Tongue (tissue), 2 donors: ENCODE measurements around the gene ABCA3. TPM values are rescaled to one million over a fixed set of nuclear protein-coding genes. Genes with fewer than 3 reads are reported as not detected.

Experiments
- DNase-seq: peaks from one replicate; pipeline ENCODE4 v3.0.0-alpha.2; 2015
- total RNA-seq: library from RNA; depleted of rRNA; stranded (reverse); fragments of >200 nt; gene quantifications from one replicate; pipeline ENCODE4 v1.2.3, GENCODE V29; 2014

ABCA3 gene
- total RNA-seq, 1 donor from 2014 or later = 8.7 TPM

DNA sequence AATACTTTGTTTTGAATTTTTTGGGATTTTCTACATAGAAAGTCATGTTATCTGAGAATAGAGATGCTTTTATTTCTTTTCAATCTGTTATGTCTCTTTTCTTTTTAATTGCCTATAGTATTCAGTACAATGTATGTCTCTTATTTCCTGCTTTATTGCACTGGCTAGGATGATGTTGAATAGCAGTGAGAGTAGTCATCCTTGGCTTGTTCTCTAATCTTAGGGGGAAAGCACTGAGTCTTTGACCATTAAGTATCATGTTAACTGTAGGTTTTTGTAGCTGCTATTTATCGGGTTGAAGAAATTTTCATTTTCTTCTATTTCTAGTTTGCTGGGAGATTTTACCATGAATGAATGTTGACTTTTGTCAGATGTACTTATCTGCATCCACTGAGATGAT lies 10.0 kb upstream of the ABCA3 start:
- DNase-seq = no peak

DNA sequence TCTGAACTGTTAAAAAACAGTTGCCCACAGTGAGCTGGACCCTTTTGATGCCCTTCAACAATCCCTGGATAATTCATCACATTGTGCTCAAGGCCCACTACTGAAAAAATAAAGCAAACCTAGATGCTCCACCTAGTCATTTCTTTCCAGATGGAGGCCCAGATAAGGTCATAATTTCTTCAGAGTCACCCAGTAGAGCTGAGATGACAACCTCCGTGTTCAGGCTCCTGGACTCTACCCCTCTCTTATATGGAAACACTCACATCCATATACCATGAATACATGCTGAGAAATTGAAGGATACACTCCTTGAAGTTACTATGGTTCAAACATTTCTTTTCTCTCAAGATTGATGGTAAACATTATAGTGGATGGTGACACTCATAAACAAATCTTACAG lies 2.7 kb upstream of the ABCA3 start:
- no peak for DNase-seq

DNA sequence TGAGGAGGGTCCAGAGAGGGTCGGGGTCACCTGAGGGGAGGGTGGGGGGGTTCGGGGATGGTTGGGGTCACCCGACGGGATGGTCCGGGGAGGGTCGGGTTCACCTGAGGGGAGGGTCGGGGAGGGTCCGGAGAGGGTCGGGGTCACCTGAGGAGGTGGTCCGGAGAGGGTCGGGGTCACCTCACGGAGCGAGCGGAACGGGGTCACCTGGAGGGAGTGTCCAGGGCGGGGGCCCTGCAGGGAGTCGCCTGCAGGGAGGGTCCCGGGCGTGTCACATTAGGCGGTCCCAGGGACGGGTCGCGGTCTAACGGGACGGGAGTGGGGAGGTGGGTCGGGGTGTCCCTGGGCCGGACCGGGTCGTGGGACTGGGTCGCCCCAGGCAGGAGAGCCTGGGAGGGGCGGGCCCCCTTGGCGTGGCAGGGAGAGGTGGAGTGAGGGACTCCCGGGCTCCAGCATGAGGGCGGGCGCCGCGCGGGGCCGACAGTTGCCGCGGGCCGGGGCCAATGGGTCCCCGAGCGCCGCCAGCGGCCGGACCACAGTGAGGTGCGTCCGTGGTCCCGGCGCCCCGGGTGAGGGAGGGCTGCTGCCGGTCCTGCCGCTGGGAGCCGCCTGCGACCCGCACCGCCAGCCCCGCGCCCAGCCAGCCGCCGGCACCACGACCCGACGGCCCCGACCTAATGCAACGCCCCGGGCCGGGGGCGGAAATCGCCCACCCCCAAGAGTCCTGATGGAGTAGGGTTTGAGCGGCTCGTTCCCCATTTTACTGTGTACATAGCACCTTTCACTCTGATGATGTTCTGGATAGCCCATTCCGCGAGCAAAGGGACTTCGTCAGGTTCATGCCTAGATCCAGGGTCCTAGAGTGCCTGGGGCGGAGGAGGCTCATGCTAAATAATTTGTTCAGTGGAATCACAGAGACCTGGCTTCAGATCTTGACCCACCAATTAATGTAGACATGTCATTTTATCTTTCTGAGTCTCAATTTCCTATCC lies 1.2 kb upstream of the ABCA3 start:
- DNase-seq = no peak

DNA sequence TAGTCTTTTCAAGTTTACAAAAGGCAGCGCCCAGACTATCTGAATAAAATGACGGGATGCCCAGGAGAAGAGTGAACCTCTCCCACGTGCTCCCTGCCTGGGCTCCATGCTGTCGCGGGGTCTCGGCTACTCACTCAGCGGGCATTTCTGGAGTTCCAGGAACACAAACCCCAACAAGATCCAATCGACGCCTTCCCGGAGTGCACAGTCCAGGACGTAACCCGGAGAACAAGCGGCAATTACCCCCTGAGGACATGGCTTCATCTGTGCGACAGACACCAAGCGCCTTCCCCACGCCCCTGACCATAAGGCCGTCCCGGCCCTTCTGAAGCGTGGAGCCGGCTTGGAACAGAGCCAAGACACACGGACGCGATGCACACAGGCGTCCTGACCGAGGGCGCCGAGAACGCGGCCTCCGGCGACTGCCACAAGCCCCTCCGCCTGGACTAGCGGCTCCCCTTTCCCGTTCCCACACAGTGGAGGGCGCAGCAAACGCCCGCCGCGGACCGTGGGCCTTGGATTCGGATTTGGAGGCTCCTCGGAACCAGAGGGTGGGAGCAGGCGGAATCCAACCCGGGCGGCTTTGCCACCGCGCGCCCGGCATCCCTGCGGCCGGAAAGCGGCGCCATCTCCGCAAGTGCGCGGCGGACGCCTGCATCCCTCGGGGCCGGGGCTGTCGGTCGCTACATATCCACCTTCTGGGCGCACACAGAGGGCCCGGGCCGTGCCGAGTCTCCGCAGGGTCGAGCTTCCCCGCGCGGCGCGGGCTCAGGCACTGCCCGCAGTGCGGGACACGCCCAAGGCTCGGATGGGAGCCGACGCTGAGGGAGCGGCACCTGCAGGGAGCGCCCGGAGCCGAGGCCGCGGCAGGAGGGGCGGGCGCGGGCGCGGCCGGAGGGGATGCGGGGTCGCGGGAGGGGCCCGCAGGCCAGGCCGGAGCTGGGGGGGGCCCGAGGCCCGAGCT lies 725 bp downstream of the ABCA3 start:
- peak; percentile 56 for DNase-seq

DNA sequence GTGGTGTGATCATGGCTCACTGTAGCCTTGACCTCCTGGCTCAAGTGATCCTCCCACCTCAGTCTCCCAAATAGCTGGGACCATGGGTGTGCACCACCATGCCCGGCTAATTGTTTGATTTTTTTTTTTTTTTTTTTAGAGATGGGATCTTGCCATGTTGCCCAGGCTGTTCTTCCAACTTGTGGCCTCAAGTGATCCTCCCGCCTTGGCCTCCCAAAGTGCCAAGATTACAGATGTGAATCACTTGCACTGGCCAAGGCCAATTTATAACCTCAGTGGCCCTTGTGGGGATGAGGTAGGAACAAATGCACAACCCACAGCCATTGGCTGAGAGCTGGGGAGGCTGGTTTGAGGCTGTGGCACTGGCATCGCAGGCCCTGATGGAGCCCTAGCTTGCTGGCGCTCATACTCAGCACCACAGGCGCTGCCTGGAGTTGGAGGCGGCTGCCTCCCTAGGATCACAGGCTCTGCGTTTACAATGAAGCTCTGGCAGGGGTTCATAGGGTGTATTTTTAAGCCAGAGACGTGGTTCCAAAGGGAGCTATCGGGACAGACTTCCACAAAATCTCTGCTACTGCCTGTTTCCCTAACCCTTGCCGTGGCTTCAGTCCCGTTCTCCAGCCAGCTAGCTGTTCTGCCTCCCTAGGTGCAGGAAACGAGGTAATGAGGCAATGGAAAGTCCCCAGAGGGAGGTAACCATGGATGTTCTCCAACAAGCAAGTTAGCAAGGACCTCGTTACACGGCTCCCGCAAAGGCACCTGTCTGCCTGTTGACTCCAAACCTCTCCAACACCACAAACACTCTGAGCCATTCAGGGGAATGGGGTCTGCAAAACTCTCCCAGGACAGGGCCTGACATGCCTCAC lies 2.9 kb downstream of the ABCA3 start:
- no peak for DNase-seq

DNA sequence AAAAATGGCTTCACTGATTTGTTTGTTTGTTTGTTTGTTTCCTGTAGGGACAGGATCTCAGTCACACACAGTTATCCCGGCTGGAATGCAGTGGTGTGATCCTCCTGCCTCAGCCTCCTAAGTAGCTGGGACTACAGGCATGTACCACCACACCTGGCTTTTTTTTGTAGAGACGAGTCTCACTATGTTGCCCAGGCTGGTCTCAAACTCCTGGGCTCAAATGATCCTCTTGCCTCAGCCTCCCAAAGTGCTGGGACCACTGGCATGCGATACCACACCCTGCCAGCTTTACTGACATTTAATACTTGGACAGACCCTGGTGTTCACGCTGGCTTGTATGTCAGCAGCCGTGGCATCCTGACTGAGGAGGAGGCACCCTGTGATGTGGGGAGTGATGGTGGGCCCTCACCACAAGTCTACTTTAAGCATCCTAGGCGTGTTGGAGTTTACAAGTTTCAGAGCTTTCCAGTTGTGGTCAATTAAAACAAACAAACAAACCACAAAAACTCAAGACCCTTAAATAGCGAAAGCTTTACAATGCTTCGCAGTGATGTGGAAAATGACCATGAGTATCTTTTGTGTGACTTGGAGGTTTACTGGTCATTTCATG lies 5.1 kb downstream of the ABCA3 start:
- DNase-seq = no peak

DNA sequence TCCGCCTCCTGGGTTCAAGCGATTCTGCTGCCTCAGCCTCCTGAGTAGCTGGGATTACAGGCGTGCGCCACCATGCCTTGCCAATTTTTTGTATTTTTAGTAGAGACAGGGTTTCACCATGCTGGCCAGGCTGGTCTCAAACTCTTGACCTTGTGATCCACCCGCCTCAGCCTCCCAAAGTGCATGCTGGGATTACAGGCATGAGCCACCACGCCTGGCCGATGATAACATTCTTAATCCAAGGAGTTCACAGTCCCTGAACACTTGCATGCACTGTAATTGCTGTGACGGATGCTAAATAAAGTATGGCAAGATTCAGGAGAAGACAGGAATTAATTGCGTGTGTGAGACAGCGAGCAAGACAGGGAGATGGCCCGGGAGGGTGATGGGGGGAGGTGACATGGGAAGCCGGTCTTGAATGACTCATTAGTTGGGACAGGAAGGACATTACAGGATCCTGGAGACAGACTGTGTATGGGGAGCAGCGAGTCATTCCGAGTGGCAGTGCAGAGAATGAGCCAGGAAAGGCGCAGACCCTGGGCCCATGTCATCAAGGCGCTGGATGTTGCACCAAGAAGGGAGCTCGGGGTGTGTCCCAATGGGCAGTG lies 6.7 kb downstream of the ABCA3 start:
- no peak for DNase-seq

DNA sequence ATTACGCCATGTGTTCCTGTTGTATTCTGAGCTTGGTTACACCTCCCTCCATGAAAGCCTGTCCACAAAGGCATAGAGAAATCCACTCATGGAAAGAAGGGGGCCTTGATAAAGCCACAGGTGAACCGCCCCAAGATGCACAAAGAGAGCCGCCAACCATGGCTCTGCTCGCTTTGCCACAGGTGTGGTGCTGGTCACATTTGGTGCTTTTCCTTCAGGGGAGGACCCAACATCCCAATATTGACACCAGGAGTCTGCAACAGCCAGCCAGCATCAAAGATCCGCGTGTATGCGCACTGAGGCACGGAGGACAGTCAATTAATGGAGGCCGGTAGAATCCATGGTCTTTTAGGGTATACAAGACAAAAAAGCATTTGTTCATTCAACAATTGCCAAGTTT lies 7.3 kb downstream of the ABCA3 start:
- no peak for DNase-seq

DNA sequence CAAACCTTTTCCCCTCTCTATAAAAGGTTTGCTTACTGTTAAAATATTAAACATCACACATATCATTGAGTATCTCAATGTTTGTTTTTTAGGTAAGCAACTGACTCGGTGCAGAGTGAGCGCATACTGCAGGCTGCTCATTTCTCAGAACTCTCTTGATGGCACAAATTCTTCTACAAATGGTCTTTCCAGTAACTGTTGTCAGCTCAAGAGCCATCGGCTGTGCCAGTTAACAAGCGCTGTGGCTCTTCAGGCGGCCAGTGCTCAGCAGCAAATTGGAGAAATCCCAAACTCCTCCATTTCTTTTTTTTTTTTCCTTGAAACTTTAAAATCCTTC lies 8.6 kb downstream of the ABCA3 start:
- no peak for DNase-seq

DNA sequence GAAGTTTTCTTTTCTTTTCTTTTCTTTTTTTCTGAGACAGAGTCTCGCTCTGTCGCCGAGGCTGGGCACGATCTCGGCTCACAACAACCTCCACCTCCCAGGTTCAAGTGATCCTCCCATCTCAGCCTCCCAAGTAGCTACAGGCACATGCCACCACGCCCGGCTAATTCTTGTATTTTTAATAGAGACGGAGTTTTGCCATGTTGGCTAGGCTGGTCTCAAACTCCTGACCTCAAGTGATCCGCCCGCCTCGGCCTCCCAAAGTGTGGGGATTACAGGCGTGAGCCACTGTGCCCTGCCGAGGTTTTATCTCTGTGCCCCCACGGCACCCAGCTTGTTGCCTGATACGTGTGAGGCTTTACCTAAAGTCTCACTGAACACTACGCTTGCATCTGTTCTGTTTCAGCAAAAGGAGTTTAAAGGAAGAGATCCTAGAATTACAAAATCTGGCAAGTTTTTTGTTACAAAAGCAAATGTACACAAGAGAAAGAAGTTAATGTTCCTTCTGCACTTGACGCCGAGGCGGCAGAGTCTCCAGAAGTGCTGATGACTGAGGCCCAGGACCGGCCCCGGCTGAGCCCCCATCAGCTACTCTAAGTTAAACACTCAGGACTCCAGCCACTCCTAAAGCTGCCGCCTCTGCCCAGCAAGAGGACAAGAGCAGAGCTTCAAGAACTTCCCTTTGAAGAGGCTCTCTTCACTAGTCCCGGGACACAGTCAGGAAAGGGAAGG lies 9.2 kb downstream of the ABCA3 start:
- no peak for DNase-seq

DNA sequence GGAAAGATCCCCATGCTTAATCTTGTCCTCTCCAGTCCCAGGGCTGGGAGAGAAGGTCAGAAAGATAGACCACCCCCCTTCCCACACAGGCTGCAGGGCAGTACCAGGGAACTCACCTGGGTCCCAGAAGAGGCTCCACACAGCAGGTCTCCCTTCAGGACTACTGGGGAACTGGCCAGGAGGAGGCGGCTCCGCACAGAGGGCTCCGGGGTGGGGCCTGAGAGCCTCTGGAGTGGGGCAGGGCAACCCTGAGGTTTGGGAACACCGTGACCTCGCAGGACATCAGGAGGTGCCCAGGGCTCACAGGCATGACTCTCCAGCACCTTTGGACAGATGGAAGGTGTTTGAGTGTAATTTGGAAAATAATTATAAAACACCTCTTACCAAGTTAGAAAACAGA lies 11.0 kb downstream of the ABCA3 start:
- DNase-seq = no peak

DNA sequence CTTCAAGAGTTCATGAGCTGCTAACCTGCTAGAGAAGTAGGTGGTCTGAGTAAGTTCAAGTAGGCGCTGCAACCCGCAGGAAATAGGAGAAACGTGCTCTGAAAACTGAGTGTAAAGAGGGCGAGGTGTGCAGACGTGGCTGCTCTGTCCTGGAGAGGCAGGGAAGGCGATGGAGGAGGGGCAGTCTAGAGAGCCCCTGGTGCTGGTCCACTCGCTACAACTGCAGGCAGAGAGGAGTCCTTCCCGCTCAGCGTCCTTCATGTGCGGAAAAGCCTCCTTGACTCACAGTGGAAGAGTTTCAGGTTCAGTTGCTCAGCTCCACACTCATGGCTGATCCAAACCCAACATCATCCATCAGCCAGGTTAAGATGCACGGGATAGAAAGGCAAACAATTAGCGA lies 12.1 kb downstream of the ABCA3 start:
- no peak for DNase-seq

DNA sequence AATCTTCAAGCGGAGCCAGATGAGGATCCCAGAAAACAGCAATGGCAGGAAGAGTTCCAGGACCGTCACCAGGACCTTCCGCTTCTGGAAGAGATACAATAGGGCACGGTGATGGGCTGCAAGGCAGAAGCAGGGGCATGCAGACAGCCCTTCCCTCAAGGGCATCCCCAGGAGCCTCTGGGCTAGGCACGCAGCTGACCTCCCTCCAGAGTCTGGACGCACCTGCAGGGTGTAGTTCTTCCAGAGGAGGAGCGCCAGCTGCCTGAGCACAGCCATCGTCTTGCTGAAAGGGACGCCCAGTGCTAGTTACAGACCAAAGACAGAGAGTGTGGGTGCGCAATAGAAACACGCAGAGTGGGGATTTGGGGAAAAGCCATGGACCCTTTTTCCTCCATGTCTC lies 14.3 kb downstream of the ABCA3 start:
- DNase-seq = no peak

DNA sequence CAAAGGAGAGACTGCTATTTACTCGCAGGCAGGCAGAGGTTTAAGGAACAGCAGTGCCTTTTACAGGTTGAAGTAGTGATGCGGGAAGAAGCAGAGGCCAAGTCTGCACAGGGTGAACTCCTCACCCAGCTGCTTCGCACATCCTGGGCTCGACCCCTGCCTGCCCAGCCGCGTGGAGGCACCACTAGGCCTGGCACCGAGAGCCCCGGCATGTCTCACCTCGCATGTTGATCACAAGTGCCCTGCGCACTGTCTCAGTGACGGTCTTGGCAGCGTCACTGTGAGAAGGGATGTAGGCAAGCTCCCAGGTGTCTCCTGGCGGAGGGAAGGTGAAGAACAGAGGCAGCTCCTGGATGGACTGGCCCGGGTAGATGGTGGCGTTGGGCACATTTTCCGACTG lies 14.7 kb downstream of the ABCA3 start:
- no peak for DNase-seq

DNA sequence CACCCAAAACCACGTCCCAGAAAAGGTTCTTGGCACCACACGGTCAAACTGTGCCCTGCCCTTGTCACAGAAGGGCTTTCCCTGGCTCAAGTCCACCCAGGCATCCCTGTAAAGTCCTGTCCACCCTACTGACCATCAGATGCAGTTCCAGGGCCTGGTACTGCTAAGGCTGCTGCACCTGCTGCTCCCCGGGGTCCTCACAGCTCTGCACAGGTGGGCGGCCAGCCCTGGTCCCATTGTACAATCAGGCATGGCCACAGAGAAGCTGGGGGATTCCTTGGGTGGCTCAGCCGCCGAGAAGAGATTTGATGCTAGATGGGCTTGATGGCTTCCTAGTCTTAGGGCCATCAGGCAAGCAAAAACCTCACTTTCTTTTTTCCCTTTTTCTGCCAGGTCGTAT lies 15.3 kb downstream of the ABCA3 start:
- DNase-seq = no peak

DNA sequence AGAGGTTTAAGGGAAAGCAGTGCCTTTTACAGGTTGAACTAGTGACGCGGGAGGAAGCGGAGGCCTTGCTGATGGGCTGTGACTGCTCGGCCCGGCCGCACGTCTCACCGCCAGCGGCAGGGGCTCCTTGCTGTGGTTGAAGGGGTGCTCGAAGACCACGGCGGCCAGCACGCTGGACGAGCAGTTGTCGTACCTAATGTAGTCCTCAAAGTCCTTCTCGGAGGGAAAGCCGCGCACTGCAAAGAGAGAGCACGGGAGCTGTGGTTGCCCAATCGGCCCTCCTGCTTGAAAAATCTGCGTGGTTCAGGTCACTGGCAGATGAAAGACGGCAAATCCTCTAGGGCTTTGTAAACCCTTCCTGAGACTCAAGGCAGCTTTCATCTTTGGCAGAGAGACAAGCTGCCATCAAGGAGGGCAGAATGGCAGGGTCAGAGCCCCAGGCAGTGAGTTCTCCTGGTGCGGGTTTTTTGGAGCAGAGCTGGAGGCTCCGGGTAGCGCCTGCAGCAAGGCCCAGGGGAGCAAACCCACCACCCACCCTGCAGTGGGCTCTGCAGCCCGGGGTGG lies 16.1 kb downstream of the ABCA3 start:
- DNase-seq = no peak

DNA sequence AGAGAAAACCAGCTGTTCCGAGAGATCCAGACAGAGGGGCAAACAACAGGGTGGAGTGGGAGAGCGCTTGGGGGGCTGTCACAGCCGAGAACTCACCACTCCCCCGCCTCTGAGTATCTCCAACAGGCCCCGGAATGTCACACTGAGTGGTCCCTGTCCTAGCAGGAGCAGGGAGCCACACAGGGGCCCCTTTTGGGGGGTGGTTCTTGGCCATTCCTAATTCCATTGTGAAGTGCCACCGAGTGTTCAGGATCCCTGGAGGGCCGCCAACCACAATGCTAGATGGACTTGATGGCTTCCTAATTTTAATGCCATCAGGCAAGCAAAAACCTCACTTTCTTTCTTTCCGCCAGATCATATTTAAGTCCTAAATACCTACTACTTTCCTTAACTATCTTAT lies 16.8 kb downstream of the ABCA3 start:
- no peak for DNase-seq

DNA sequence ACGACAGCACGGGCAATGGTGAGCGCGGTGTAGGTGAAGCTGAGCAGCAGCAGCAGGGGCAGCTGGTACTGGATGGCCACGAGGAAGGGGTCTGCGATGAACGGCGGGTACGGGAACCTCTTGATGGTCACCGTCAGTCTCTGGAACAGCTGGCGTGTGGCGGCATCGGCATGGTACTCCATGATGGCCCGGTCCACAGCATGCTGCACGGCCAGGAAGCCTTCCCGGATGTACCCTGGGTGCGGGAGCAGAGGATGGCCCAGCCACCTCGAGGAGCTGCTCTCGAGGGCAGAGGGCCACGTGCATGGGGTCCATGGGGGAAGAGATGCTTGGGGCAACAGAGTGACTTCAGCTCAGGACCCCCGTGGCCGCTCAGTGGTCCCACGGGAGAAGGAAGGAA lies 20.9 kb downstream of the ABCA3 start:
- no peak for DNase-seq

DNA sequence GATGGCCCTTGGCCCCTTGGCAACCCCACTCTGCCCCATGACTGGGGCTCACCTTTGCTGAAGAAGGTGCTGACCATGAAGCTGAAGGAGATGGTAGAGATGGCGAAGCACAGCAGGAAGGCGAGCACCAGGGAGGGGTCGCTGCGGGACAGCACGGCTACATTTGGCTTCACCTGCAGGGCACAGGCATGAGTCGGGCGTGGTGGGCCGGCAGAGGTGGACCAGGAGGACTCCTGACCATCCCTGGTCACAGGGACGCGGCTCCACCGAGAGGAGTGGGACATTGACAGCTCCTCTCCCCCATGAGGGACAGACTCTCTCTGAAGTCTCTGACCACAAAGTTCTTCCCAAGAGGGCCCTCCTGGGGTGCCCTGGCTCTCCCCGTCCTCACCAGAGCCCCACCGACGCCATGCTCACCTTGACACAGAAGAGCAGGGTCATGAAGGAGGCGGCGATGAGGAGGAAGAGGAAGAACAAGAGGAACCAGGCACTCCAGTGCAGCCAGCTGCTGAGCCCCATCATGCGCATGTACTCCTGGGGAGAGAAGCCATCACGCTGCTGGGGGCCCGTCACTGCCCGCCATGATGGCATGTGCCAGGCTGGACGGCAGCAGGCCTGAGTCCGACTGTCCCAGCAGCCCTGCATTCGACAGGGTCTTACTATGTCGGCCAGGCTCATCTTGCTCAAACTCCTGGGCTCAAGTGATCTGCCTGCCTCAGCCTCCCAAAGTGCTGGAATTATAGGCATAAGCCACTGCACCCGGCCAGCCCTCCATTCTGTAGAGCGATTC lies 23.1 kb downstream of the ABCA3 start:
- no peak for DNase-seq
